ENCODE measurements around the gene FZD7.

DNA sequence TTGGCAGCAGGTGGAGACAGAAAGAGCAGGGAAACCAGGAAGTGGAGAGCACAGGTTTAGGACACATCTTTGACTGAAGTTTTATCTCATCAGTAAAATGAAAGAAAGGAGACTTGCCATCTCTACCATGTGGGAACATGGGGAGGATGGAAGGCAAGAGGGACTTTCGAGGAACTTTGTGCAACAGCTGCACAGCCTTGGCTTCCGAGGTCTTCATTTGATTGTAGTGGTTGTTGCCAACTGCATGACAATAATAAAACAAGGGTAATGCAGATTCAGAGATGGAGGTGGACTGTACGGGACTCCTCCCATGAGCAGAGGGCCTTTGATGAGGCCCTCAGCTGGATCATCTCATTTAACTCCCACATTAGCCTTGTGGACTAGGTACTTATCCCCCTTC, 49.3 kb upstream of the FZD7 start:
- TF ChIP-seq, protein P1, sequence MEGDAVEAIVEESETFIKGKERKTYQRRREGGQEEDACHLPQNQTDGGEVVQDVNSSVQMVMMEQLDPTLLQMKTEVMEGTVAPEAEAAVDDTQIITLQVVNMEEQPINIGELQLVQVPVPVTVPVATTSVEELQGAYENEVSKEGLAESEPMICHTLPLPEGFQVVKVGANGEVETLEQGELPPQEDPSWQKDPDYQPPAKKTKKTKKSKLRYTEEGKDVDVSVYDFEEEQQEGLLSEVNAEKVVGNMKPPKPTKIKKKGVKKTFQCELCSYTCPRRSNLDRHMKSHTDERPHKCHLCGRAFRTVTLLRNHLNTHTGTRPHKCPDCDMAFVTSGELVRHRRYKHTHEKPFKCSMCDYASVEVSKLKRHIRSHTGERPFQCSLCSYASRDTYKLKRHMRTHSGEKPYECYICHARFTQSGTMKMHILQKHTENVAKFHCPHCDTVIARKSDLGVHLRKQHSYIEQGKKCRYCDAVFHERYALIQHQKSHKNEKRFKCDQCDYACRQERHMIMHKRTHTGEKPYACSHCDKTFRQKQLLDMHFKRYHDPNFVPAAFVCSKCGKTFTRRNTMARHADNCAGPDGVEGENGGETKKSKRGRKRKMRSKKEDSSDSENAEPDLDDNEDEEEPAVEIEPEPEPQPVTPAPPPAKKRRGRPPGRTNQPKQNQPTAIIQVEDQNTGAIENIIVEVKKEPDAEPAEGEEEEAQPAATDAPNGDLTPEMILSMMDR (IDR thresholded peaks at IDR 0.05; ENCODE audit: borderline replicate concordance, extremely low read depth, low read length, poor library complexity, severe bottlenecking): no peak
- no peak for TF ChIP-seq EZH2 (IDR thresholded peaks at IDR 0.05; ENCODE audit: borderline replicate concordance, low read depth, low read length, severe bottlenecking)
